Left ventricle myocardium inferior (tissue), 1 donor: ENCODE data around the gene USP22. TPM values are rescaled to one million over a fixed set of nuclear protein-coding genes. Genes with fewer than 3 reads are reported as not detected.

Experiments used
- DNase-seq: peaks from one replicate; pipeline ENCODE4 v3.0.0-alpha.2; 2020
- H3K27ac ChIP-seq: fragments of 200-600 bp; replicated peaks from 2 replicates; pipeline ENCODE4 v1.8.0; 2021
- H3K27me3 ChIP-seq: fragments of 200-600 bp; 2 replicates; pipeline ENCODE4 v1.8.0; 2021; ENCODE audit warnings: low read depth
- H3K36me3 ChIP-seq: fragments of 200-600 bp; 2 replicates; pipeline ENCODE4 v1.8.0; 2021
- H3K4me1 ChIP-seq: fragments of 200-600 bp; 2 replicates; pipeline ENCODE4 v1.8.0; 2021
- H3K4me3 ChIP-seq: fragments of 200-600 bp; 2 replicates; pipeline ENCODE4 v1.8.0; 2021; ENCODE audit warnings: mild to moderate bottlenecking, moderate library complexity
- H3K9me3 ChIP-seq: fragments of 200-600 bp; replicated peaks from 2 replicates; pipeline ENCODE4 v1.8.0; 2021
- CTCF ChIP-seq: fragments of 200-600 bp; IDR thresholded peaks from 2 replicates; pipeline ENCODE4 v1.8.0; 2021; ENCODE audit warnings: antibody characterized with exemption, mild to moderate bottlenecking, borderline replicate concordance
- intact Hi-C: fragments of 100-400 bp; cut with micrococcal nuclease; formaldehyde crosslinking; loops from one replicate; pipeline ENCODE4 v1.11.0; 2022
- total RNA-seq: library from RNA; stranded (reverse); fragmentation: NEBNext Ultra II Directional; extraction: Animal tissue kit (Norgen Biotek cat#: 25700); gene quantifications from one replicate; pipeline ENCODE4 v1.2.1, GENCODE V29; 2021
- donor health status: DM: no; HTN: yes; CAD: no; lungs with severe emphysema.

Gene USP22
- total RNA-seq, 1 donor from 2014 or later, result 159 TPM

- H3K36me3 ChIP-seq, result peaks cover 93% of the 10 kb centered on the region
- DNase-seq, result no peak
- intact Hi-C loops, result no loop called here
- peaks cover 65% of the 10 kb centered on the region for H3K4me1 ChIP-seq
- H3K27me3 ChIP-seq, result no peaks in the 10 kb centered on the region
- no peaks in the 10 kb centered on the region for H3K9me3 ChIP-seq
- no peak overlapping the region for H3K4me3 ChIP-seq
- TF ChIP-seq CTCF, result no peak
- no peak overlapping the region for H3K27ac ChIP-seq
These were observed 23.9 kb downstream of the USP22 start for GRCh38 chr17:21018894-21019293.

DNA sequence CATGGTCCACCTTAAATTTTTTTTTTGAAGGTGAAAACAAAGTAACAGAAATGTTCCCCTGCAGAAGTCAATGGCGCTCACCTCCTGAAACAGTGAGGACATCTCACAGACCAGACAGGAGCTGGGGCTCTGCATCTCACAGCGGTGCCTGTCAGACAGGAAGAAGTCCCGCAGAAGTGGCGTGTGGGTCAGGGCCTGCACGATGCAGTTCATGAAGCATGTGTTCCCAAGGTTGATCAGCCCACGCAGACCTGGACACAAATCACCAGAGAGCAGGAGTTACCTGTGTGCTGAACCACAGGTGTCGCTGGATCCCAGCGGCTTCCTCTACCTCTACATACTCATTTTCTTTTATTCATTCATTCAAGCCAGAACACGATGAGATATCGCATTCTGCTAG, 24.9 kb downstream of the USP22 start:
- Histone ChIP-seq H3K4me3 (no peak overlapping the region), H3K36me3 (peaks cover 93% of the 10 kb centered on the region), H3K27ac (no peak overlapping the region), H3K27me3 (no peaks in the 10 kb centered on the region), H3K4me1 (peaks cover 63% of the 10 kb centered on the region), H3K9me3 (no peaks in the 10 kb centered on the region)
- intact Hi-C loops, result no loop called here
- no peak for TF ChIP-seq CTCF
- DNase-seq, result no peak

GRCh38 chr17:21017256-21017655, 25.6 kb downstream of the USP22 start:
- no peak for DNase-seq
- Histone ChIP-seq H3K27ac (no peak overlapping the region), H3K27me3 (no peaks in the 10 kb centered on the region), H3K9me3 (no peaks in the 10 kb centered on the region), H3K36me3 (peaks cover 94% of the 10 kb centered on the region), H3K4me3 (no peak overlapping the region), H3K4me1 (peaks cover 63% of the 10 kb centered on the region)
- no peak for TF ChIP-seq CTCF
- intact Hi-C loops, result no loop called here

GRCh38 chr17:21016826-21017225, 26.0 kb downstream of the USP22 start:
- Histone ChIP-seq H3K27ac (no peak overlapping the region), H3K27me3 (no peaks in the 10 kb centered on the region), H3K4me1 (peaks cover 63% of the 10 kb centered on the region), H3K4me3 (no peak overlapping the region), H3K9me3 (no peaks in the 10 kb centered on the region), H3K36me3 (peaks cover 96% of the 10 kb centered on the region)
- TF ChIP-seq CTCF, result no peak
- intact Hi-C loops, result no loop called here
- DNase-seq, result no peak

DNA sequence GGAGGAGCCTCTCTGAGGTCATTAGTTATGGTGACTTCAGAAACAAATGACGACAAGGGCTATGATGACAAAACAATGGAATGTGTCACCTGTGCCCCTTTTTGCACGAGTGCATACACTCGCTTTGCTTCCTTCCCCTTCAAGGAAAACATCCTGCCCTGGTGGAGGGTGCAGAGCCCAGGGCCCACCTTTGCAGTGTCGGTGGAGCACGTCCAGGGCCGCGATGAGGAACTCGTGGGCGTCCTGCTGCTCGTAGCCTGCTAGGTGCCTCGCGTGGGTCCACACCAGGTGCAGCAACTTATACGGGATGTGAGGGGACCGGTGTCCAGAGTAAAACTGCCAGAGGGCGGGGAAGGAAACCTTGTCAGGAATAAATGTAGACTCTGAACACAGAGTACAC, 27.2 kb downstream of the USP22 start:
- Histone ChIP-seq H3K36me3 (peaks cover 99% of the 10 kb centered on the region), H3K9me3 (no peaks in the 10 kb centered on the region), H3K4me3 (no peak overlapping the region), H3K27ac (no peak overlapping the region), H3K27me3 (no peaks in the 10 kb centered on the region), H3K4me1 (peaks cover 51% of the 10 kb centered on the region)
- intact Hi-C loops, result no loop called here
- DNase-seq, result no peak
- no peak for TF ChIP-seq CTCF

GRCh38 chr17:21014498-21014897, 28.3 kb downstream of the USP22 start:
- no peak for TF ChIP-seq CTCF
- peaks cover 99% of the 10 kb centered on the region for H3K36me3 ChIP-seq
- no peaks in the 10 kb centered on the region for H3K9me3 ChIP-seq
- H3K4me1 ChIP-seq, result peaks cover 41% of the 10 kb centered on the region
- no peak for DNase-seq
- H3K27me3 ChIP-seq, result no peaks in the 10 kb centered on the region
- H3K4me3 ChIP-seq, result no peak overlapping the region
- intact Hi-C loops, result no loop called here
- no peak overlapping the region for H3K27ac ChIP-seq
